Stimulated activated CD8-positive, alpha-beta memory T cell treated with anti-CD3 and anti-CD28 coated beads, Interleukin-4, amount 100 ng/mL, for 4 hours (primary cell): Measurements from ENCODE around the gene KCNK1.

Source experiments
- DNase-seq, 2 donors: peaks; one replicate each; pipeline ENCODE4 v3.0.0-alpha.2; 2020; ENCODE audit warnings: low read depth in 2 of 2, low spot score in 1 of 2

The KCNK1 gene

DNA sequence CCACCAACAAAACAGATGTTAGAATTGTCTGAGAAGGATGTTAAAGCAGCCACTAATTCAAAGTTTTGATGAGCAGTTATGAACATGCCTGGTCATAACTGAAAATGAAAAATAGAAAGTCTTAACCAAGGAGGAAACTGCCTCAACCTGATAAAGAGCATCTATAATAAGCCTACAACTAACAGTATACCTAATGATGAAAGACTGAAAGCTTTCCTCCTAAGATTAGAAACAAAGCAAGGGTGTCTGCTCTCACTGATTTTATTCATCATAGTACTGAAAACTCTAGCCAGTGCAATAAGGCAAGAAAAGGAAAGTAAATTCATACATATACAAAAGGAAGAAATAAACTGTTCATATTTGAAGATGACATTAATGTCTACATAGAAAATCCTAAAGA lies 82.0 kb downstream of the KCNK1 start:
- no peak for DNase-seq

DNA sequence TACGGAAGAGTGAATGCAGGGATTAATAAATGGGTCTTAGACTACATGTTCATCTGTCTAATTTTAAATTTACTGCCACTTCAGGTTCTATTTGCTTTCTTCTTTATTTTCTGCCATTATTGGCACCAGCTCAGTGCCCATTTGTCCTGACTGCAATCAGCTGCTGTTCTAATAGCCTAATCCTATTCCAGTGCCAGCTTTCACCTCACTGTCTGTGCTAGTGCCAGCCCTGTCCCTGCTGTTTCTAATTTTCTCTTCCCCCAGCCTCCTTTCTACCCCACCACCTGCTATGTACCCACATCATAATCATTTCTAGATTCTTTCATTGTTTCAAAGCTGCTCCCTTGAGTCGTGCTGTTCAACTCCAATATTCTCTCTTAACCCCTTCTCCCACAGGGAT lies 86.4 kb downstream of the KCNK1 start:
- no peak for DNase-seq

DNA sequence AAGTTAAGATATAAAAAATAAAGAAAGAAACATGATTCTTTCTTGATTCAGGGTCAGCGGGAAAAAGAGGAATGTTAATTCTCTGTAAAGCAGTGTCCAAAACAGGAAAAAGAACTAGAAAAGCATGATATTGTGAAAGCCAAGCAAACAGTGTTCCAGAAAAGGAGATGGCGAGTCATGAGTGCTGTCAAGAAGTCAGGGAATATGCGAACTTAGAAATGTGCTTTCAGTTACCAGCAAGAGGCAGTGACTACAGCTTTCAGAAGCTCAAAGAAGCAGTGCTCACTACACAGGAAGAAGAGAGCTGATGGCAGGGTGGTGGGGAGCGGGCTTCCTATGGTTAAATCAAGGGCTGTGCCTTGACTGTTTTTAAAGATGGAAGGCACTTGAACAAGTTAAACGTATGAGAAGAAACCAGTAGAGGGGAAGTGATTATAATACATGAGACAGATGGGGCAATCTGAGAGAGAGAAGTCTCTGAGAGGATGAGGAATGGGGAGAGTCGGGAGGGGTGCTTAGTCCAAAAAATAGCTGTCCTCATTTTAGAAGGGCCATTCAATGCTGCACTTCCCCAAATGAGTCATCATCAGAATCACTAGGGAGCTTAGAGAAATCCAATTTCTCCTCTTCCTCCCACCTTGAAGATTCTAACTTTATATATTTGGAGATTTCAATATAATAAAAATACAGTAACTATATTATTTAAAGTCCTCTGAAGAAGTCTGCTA lies 90.4 kb downstream of the KCNK1 start:
- DNase-seq, result no peak

DNA sequence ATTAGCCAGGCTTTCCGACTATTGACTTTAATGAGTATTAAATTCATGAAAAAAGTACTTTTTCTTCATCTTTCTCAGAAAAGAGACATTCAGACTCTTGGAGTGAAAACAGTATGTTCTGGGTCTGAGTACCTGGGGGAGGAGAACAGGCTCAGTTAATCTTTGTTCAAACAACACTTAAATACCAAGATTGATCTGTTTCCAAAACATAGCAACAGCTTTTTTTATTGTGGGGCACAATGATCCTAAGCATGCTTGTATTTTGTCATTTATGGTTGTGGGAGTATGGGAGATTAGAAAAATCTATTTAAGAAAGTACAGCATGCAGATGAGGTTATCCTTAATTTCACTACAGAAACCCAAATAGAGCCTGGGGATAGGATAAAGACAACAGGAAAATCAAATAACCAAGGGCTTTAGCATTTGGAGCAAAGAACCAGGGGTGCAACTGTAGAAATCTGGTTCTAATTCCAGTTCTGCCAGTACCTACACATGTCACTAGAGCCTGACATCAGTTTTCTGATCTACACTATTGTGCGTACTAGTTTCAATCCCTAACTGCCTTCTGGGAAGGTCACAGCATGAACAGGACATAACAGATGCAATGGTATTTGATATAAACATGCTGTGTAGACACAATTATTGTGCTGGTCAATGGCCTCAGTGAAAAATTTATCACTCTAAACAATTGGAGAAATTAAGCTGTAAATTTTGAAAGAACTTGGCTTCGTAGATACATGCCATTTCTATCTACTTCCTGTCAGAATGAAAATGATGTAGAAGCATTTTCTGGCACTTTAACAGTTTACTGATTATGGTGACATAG lies 91.2 kb downstream of the KCNK1 start:
- DNase-seq, result no peak

DNA sequence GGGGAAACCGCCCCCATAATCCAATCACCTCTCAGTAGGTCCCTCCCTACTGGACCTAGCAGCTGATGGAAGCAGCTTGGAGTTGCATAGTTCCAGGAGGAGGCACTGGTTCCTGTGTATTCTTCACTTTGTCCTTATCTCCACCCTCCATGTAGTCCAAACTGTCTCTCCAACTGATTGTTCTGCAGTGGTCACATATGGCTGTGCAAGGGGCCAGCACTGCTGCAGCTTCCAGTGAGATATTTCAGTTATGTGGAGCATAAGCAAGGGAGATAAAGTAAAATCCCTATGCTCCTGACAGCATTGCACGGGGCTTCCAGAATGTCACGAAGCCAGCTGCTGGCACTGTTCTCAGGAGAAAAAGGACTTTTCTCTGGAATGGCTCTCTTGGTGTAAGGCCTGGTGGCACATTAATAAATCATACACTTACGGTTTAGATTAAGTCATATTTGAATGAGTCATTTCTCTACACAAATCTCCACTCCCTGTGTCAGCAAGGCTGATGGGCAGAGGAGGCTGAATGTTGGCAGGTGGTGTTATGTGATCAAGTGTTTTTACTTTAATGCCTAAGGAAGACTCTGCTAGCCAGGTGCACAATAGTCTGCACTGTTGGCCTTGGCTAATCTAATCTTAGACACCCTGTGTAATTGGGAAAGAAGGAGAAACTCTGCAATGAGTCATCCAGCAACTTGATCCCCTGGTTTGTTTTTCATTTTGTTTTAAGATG lies 93.4 kb downstream of the KCNK1 start:
- no peak for DNase-seq

DNA sequence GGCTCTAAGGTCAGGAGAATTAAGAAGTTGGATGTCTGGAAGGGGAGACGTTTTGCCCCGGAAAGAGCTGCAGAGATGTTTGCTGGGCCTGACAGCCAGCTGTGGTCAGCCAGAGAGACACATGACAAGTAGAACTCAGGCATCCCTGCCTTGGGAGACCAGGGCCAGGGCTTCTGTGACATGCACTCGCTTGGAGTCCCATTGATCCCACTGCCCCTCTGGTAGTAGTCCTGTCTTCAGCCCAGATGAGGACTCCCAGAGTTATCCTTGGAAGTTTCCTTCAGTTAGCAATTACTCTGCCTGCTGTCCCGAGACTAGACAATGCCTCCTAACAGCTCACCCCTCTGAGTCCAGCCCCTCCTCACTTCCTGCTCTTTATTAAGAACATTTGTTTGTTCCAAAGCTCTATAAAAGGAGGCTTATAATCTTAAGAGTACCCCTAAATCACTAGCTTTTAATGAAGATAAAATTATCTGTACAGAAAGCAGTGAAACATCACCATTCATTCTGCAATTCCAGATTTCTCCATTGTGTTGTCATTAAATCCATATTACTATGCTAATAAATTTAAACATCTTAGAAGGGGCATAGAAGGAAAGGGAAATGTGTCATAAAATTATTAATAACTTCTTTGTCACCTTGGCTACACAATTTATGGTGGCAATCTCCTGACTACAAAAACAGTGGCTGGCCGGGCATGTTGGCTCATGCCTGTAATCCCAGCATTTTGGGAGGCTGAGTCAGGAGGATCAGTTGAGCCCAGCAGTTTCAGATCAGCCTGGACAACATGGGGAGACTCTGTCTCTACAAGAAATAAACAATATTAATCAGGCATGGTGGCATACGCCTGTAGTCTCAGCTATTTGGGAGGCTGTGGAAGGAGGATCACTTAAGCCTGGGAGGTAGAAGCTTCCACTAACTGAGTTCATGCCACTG lies 94.2 kb downstream of the KCNK1 start:
- DNase-seq, result no peak

DNA sequence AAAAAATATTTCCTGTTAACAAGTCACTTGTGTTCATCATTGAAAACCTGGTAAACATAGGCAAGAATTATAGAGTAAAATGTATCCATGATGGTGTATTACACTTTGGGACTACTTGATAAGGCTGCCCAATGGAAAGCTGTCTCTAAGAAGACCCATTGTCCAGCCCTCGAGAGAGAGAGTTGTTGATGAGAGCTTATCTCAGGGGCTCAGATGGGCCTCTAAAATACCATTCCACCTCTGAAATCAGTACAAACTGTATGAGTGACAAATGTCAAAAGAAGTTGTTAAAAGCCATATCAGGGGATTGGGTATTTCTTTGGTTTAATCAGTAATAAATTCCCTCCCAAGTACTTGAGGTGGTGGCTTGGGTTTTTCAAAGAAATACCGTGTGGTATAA lies 96.1 kb downstream of the KCNK1 start:
- DNase-seq, result no peak

DNA sequence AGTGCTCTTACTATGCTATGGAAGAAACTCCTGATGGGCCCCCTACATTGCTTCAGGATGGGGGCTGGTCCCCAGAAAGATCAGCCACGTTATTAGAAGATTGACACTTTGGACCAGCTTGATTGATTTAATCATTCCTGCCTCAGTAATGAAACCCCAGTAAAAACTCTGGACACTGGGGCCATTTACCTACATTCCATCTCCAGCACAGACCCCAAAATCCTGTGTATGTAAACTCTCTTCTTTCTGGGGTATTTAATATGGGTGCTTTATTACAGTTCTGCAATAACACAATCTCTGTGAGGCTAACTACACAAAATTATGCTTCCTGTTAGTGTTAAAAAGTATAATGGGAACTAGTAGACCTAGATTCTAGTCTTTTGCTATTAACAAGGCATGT lies 96.6 kb downstream of the KCNK1 start:
- no peak for DNase-seq

DNA sequence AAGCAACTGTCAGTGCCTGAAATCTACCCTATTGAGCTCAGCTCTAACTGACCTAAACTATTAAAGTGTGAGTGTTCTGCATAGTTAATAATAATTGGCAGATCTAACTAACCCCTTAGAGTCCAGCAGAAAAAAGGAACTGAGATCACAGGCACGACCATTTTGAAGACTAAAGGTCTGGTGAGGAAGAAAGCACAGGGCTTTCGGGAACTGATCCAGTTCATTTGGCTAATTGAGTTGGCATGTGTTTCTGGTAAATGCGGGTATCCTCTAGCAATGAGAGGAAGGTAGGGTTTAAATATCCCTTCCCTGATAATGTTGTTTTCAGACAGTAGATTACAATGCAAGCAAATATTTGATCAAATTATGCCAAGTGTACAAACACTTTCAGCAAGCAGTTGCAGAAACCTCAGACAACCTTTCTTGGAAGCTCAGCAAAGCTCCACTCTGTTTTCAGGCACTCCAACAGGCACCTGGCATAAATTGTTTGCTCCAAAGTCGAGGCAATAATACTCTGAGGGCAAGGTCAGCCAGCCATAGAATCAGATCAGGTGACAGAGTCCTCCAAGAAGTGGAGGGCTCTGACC lies 100.8 kb downstream of the KCNK1 start:
- DNase-seq, result no peak

DNA sequence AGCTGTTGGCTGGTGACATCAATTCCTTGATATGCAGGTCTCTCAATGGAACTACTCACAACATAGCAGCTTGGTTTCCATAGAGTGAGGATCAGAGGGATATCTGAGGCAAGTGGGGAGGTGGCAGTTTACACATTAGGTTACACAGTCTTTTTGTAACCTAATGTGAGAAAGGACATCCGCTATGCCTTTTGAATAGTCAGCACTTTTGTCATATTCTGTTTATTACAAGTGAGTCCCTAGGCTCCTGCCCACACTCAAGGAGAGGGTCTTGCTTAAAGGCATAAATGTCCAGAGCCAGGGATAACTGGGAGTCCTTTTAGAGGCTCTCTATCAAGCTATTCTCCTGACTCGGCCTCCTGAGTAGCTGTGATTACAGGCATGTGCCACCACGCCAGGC lies 104.2 kb downstream of the KCNK1 start:
- DNase-seq, result no peak

DNA sequence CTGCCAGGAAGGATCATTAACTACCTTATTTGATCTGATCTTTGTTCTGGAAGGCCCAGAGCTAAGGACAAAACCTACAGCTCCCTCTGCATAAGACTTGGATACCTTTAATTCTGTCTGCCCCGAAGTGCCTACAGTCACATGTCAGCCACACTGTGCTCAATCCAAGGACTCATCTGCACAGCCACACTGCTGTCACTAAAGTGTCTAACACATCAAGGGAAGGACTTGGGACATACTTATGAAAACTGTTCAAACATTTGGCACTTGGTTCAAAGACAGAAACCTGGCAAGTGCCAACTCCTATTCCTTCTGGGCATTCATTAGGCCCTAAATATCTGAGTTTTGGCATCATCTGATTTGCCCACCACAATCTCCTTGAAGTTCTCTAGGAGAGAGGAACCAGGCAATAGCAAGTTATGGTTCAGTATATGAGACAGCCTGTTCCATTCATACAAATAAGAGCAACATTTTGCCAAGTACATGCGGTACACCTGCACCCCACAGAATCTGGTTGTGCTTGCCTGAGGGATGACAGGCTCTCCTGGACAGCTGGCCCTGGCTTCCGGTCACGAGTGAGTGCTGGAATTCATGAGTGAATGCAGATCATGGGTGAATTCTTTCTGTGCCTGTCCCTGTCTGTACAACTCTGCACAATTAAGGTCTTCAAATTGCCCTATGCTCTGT lies 105.9 kb downstream of the KCNK1 start:
- no peak for DNase-seq

DNA sequence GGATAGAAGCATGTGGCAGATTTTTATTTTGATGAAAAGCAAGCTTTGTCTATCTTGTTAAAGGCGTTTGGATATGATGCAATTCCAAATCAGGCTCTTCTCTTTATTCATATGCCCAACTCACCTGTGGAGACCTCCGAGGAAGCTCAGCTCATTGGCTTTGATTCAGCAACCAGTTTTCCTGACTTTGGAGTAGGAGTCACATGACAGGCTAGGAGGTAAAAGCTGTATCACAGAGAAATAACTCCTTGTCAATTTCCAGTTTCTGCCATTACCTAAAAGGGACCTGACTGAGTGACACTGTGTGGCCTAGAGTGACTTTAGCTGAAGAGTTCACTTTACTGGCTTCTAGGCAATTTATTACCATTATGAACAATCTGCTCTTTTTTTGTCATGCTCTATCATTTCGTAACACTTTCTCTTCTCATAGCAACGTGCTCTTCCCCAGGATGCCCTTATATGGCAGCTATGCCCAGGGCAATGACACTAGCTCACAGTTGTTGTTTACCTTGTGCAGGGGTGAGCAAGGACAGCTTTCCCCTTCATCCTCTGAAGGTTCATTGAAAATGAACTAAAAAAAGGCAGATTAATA lies 107.2 kb downstream of the KCNK1 start:
- no peak for DNase-seq
